ENCODE measurements around the gene COQ6.
A peak's percentile ranks its signal among the peaks of the same experiment; 100 is the strongest.
"Not testable (repeated sequence)": the region's sequence is repeated elsewhere in the genome, so short reads cannot be mapped to it uniquely, and the experiment has no call there.

The COQ6 gene

DNA sequence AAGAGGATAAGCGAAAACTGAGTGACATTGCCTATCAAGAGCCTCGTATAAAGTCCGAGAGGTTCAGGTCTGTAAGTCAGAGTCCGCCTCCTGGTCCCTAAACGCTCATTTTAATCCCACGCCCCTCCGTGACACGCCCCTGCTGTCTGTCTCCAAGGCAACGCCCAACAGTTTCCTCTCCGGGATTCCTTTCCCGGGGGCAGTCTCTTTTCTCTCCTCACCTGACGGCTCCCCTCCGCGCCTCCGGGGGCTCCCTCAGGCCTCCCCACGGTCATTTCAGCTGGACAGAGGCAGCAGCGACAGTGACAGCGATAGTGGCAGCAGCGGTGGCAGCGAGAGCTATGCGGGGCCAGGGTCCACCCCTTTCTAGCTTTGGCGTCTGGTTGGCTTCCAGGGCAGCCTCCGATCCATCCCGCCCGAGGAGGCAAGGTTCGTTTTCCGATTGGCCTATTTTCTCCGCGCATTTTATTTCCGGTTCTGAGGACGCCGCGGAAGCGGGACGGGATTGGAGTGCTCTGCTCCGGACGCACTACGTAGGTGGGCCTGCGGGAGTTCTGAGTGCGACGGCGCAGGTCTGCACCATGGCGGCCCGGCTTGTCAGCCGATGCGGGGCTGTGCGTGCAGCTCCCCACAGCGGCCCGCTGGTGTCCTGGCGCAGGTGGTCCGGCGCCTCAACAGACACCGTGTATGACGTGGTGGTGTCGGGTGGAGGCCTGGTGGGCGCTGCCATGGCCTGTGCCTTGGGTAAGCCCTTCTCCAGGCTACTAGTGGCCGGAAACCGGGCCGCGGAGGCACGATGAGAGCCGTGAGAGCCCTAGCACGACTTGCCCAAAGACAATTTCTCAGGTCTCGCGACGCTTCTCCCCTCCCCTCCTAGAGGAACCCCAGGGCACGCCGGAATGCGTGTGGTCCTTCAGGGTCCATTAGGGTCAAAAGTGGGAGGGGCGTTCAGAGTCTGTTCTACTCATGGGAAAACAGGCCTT is at the start of gene COQ6, which contains the start of gene FAM161B:
Gene COQ6 (plus strand): TSS at position 551 of the 983 bp plus-strand sequence. CDS start 31 bp downstream, at position 582.
Gene FAM161B (minus strand): TSS at position 343 of the 983 bp plus-strand sequence. CDS start 68 bp downstream, at position 275.
- peak; percentile 96 to 98 (median 98) for DNase-seq

DNA sequence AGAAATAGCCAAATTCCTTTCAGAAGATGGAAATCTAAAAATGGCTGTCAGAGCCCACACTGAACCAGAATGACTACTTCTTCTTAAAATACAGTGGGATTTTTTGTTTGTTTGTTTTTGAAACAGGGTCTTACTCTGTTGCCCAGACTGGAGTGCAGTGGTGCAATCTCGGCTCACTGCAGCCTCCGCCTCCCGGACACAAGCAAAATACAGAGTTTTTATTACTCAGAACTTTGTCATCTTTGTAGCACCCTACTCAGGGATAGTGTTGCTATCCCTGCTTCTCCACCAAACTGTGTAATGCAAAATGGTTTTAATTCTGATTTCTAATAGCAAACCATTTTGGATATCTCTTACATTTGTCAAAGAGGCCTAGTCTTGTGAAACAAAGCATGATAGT is 47.1 kb upstream of the COQ6 start:
- DNase-seq, result no peak

DNA sequence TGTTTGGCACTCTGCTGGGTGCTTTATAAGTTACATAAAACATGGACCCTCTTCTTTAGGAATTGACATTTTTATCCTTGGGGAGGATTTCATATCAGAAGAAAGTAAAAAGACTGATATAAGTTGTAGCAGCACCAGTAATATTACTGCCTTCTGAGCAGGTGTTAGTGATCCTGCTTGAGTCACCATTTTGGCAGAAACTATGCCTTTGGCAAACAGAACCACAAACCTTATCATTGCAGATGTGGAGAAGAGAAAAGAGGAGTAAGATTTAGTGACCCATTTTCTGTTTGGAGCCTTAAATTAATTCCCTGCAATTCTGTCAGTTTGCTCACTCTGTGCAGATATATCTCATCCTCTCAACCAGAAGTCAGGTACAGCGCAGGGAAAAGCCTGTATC is 40.4 kb upstream of the COQ6 start:
- no peak for DNase-seq

DNA sequence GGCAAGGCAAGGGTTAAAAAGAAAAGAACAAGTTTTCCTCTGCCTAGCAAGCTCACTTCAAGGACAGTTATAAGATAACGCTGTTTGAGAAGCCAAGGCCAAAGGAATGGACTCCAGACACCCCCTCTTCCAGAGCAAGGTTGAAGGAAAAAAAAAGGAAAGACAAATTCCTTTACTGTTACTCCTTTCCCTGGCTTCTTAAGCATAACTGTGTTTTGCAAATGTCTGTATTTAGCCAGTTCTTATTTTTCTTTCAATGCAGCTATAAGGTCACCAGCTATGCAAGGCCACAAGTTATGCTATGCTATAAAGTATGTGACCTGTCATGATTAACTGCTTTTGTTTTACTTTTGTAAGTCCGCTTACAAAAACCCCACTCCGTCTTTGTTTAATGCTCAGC is 36.8 kb upstream of the COQ6 start:
- DNase-seq, result no peak

DNA sequence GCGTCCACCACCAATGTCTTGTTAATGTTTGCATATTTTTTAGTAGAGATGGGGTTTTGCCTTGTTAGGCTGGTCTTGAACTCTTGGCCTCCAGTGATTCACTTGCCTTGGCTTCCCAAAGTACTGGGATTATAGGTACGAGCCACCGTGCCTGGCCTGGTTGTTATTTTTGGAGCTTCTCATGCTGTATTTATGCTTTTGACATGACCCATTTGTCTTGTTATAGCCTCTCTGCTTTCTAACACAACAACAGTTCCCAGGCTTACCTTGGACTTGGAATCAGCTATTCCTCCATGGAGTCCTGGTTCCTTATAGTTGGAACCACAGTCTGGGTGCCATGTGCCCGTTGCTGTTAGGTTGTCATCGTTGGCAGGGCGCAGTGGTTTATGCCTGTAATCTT is 33.8 kb upstream of the COQ6 start:
- DNase-seq, result no peak

DNA sequence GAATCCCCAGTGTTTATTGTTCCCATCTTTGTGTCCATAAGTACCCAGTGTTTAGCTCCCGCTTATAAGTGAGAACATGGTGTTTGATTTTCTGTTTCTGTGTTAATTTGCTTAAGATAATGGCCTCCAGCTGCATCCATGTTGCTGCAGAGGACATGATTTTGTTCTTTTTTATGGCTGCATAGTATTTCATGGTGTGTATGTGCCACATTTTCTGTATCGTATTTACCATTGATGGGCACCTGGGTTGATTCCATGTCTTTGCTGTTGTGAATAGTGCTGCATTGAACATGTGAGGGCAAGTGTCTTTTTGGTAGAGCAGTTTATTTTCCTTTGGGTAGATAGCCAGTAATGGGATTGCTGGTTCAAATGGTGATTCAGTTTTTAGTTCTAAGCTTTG is 30.6 kb upstream of the COQ6 start:
- not testable (repeated sequence) for DNase-seq

DNA sequence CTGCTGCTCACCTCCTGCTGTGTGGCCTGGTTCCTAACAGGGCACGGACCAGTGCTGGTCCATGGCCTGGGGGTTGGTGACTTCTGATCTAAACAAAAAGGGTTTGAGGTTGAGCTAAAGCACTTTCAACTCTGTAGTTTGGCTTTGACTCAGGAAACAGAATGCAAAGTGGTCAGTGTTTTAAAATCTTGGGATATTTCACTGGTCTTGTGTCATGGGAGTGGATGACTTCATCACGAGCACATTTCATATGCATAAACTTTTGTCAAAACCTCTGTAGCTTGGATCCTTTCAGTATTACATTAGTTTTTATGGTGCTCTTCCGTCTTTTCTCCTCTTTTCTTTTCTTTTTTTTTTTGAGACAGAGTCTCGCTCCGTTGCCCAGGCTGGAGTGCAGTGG is 25.8 kb upstream of the COQ6 start:
- peak in 2 of 3 donors; percentile 23 for DNase-seq

DNA sequence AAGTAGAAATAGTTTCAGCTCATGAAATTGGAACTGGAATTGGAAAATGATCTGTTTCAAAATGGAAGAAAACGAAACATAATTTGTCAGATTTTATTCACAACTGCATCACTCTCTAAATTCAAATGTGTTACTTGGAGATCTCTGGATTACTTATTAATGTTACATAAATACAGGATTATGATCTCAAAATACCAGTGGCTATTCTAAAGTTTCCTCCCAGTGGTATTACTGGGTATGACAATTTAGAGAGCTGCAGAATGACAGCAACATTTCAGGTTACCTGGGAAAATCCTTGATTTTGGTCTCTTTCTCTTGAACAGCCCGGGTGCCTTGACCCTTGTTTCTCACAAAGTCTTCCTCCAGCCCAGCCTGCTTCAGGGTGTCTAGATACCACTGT is 14.4 kb upstream of the COQ6 start:
- DNase-seq, result no peak

DNA sequence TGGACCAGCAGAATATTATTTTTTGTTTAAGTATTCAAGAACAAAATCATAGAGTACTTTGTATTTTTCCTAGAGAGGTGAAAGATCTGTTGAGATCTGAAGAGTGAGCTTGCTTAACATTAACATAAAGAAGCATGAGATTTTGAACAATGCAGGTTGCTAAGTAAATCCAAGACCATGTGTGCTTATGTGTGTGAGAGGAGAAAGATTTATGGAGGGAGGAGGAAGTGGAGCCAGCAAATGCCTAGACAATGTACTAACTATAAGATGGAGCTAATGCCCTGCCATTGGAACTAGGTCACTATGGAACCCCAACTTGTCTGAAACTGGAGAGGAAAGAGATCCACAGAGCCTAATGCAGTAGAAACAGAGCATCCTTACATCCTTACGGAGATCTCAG is 13.6 kb upstream of the COQ6 start:
- no peak for DNase-seq

DNA sequence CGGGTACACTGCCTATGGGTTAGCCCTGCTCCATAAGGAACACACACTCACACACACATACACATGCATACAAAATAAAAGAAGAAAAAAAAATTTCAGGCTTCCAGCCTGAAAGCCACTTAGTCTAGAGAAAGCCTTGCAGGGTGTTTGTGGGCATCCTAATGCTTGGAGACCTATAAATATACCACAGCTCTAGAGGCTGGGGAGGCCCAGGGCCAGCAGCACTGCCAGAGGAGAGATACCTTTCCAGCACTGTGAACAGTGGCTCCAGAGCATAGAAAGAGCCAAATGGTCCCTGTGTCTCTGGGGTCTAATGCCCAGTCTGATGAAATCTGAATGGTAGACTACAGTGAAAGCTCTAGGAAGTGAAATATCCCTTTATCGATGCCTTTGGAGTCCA is 13.1 kb upstream of the COQ6 start:
- no peak for DNase-seq

DNA sequence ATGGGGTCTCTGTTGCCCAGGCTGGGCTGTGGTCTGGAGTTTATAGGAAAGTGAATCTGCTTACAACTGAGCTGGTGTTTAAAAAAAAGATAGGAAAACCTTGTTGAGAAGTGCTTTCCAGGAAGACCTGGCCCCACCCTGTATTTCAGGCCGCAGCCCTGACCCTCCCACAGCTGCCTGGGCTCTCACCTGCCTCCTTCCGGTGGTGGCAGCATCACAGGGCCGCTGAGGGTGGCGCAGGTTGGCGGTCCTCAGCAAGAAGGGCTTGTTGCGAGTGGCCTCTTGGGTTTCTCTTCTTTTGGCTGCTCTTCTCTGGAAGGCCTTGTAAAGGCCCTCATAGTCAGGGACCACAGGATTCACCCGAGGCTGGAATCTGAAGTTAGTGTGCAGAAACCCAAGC is 7.9 kb upstream of the COQ6 start:
- no peak for DNase-seq

DNA sequence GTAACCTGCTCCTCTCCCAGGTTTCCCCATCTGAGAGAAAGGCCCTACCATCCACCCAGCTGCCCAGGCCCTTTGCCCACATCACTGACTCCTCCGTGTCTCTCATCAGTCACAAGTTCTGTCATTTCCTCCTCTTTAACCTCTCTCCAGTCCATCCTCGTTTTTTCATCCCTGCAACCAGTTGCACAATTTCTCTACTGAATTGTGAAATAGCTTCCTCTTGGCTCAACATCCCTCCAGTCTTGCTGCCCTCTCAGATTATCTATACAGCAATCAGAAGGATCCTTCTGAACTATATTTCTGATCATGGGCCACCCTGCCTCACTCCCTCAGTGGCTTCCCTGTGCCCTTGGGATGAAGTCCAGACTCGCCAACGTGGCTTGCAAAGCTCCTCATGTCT is 7.0 kb upstream of the COQ6 start:
- DNase-seq, result peak; percentile 76 to 89 (median 86)

DNA sequence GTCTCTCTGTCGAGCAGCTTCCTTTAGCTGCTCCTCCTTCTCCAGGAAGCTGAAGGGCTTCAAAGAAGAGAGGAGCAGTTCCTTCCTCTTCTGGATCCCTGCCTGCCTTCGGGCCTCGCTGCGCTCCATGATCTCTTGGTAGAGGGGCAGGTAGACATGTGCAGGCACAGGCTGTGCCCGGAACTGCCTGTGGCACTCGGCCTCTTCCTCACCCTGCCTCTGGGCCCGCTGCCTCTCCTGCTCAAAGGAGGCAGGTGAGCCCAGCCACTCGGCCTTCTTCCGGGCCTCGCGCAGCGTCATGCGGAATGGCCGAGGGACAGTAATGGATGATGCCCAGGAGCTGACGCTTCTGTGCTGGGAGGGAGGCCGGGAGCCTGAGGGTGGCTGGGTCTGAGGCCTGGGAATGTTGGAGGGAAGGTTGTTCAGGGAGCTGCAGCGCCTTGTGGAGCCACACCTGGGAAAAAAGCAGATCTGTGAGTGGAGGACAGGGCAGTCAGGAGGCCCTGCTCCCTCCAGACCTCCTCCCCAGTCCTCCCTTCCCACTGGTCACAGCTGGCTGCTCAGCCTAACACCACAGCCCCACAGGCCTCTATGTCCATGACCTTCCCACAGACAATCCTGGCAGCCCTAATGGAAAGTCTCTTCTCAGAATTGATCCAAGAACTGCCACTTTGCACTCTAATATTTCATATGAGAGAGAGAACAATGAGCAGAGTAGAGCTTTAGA is 5.5 kb upstream of the COQ6 start:
- DNase-seq, result peak in 1 of 3 donors; percentile 15

DNA sequence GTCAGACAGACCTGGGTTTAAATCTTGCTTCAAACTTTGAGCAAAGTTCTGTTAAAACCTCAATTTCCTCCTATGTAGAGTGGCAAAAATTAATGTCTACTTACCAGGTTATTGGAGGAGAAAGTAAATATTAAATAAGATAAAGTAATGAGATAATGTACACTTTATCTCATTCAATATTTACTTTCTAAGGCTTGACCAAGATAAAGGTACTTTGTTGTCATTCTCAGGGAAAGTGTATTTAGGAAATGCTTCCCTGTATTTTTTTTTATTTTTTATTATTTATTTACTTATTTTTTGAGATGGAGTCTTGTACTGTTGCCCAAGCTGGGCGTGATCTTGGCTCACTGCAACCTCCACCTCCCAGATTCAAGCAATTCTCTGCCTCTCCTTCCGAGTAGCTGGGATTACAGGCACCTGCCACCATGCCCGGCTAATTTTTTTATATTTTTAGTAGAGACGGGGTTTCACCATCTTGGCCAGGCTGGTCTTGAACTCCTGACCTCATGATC is 4.9 kb upstream of the COQ6 start:
- DNase-seq, result no peak

DNA sequence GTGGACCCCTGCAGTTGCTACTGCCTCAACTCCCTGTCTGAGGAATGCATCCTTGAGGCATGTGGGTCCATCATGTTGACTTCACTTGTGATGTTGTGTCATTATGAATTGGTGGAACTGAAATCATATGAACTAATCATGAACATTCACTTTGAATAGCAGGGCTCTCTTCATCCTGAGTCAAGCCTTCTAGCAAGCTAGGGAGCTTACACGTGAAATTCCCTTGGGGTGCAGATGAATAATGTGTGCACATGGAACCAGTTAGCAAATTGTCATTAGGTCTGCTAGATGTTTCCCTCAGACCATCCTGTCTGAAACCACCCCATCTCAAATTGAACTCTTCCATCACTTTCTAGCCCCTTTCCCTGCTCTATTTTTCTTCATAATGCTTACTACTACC is 3.6 kb downstream of the COQ6 start:
- DNase-seq, result no peak

DNA sequence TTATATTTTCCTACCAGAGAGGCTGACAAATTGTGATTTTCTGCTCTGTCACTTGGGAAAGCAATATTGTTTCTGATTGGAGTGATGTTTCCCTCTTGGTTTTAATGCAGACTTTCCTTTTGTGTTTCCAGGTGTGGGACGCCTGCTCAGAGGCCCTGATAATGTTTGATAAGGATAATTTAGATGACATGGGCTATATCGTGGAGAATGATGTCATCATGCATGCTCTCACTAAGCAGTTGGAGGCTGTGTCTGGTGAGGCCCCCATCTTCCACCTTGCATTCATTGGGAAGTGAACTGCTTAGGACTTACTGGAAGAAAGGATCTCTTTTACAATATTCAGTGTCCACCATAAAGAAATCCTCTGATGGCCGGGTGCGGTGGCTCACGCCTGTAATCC is 5.6 kb downstream of the COQ6 start:
- no peak for DNase-seq

DNA sequence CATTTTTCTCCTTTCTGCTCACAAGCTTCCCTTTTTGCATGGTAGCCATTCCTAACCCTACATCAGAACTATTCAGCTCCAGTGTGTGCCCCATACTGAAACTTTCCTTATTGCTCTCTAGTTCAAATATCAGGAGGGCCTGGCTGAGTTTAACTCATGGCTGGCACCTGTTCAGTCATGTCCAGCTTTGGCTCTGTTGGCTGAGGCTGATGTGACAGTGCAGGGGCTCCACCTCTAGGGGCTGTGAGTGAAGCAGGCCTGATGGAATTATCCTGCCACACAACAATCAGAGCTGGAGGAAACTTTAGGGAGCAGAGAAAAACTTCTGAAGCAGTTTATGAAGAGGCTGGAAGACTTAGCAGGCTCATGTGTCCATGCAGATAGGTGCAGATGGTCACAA is 8.5 kb downstream of the COQ6 start:
- DNase-seq, result no peak

DNA sequence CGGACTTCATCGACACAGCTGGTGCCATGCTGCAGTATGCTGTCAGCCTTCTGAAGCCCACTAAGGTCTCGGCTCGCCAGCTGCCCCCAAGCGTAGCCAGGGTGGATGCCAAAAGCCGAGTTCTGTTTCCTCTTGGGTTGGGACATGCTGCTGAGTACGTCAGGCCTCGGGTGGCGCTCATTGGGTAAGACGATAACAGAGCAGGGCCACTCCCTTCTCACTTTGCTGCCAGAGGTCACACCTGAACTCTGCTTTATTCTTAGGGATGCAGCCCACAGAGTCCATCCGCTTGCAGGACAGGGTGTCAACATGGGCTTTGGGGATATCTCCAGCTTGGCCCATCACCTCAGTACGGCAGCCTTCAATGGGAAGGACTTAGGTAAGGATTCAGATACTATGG is 11.1 kb downstream of the COQ6 start:
- DNase-seq, result no peak

DNA sequence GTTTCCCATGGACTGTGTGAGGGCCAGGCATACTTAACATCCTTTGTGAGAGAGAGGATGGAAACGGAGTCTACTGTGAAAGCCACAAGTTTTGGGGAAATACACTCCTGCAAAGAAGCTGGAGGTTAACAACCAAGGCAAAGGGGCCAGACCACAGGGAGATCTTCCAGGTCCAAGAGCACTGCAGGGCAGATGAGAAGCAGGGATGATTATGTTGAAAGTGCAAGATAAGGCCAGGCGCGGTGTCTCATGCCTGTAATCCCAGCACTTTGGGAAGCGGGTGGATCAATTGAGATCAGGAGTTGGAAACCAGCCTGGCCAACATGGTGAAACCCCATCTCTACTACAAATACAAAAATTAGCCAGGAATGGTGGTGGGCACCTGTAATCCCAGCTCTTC is 15.1 kb downstream of the COQ6 start:
- DNase-seq, result no peak

DNA sequence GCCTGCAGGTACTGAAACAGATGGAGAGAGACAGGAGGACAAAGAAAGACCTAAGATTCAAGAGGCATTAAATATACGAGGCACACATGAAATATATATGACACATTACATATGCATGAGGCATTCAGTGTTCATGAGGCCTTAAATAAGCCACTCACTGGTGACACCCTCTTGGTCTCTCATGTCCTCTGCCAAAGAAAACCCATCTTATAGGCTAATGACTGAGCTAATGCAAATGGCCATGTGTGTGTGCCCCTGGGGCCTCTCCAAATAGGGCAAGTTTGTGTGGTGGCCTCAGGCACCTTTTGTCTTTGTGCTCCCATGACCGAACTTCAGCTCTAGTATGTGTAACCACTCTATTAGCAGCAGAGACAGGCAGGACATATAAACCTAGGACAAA is 18.8 kb downstream of the COQ6 start:
- no peak for DNase-seq

DNA sequence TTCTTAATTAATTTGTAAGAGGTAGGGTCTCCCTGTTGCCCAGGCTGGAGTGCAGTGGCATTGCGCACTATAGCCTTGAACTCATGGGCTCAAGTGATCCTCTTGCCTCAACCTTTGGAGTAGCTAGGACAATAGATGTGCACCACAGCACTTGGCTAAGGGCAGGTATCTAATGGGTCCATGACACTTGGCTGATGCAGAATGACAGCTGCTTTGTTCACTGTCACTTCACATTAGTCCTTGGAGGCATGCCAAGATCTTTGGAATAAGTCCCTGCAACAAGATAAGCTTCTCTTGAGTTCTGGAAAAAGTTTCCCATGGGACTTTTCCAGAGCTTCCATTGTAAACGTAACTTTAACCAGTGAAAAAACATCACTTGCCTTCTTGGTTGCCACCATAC is 23.4 kb downstream of the COQ6 start:
- DNase-seq, result no peak

DNA sequence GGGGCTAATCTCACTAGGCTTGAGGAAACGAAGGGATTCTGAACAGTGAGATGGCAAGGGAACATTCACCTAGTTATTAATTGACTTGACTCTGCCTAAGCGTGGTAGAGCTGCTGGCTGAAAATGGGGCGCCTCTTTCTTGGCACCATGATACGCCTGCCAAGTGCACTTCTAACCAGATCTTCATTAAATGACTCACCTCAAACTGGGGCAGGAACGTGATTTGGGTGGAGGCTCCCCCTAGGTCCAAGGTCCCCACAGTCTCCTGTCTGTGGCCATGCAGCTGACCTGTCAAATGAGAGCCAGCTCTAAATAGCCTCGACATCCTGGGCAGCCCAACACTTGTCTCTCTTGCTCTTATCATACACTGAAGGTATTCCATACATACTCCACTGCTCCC is 26.0 kb downstream of the COQ6 start:
- no peak for DNase-seq

DNA sequence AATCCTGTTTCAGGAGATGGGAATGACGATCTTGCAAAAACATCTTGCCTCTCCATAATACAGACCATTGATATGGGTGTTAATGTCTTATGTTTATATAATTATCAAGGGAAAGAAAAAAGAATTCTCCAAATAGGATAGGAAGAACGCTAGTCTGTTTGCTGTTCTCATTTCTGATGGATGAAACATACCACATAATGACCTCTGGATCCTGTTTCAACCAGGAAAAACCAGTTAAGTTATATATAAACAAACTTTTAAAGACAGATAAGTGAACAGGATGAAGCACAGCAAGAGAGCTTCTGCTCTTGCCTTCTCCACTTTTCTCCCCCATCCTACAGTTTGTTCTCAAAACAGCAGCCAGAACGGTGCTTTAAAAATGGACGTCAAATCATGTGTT is 27.8 kb downstream of the COQ6 start:
- no peak for DNase-seq

DNA sequence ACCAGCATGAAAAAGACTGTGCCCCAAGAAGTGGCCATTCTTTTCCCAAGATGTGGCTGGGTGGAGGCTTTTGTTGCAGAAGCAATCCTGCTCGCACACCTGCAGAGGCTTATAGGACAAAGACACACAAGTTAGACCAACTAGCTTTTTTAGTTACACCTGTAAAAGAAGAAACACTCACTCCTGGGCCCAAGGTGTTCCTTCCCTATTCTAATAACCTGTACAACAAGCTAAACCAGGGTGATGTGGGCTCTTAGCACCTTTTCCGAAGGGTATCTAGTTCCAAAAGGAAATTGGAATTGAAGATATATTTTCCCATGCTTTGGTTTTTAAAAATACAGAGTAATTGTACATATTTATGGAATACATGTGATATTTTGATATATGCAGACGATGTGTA is 38.0 kb downstream of the COQ6 start:
- no peak for DNase-seq

Measured in suppressor macrophage treated with lipopolysaccharide for 1 hour (primary cell).